BE2C (cell line): ENCODE results near the gene CYGB.

Experiments used
- DNase-seq: peaks from one replicate; pipeline ENCODE4 v3.0.0-alpha.2; 2020
- H3K27me3 ChIP-seq: fragments of 250-450 bp; sonication (Bioruptor Pico); 2 replicates; pipeline ENCODE4 v1.5.1; 2020; ENCODE audit warnings: mild to moderate bottlenecking
- H3K36me3 ChIP-seq: fragments of 250-450 bp; sonication (Bioruptor Pico); 2 replicates; pipeline ENCODE4 v1.5.1; 2020; ENCODE audit warnings: mild to moderate bottlenecking
- H3K4me1 ChIP-seq: fragments of 250-450 bp; sonication (Bioruptor Pico); 2 replicates; pipeline ENCODE4 v1.5.1; 2020
- H3K4me3 ChIP-seq: 2 replicates; pipeline ENCODE4 v1.5.1; 2011; ENCODE audit warnings: low read depth, low read length
- H3K9me3 ChIP-seq: fragments of 250-450 bp; sonication (Bioruptor Pico); 2 replicates; pipeline ENCODE4 v1.5.1; 2020
- TF ChIP-seq, protein P1 (sequence below): IDR thresholded peaks from 2 replicates; pipeline ENCODE4 v1.5.1; 2012; ENCODE audit warnings: mild to moderate bottlenecking, low read depth, low read length

Gene CYGB

GRCh38 chr17:76479515-76480060, 57.9 kb downstream of the CYGB start:
- no peak for DNase-seq
- TF ChIP-seq, protein P1, sequence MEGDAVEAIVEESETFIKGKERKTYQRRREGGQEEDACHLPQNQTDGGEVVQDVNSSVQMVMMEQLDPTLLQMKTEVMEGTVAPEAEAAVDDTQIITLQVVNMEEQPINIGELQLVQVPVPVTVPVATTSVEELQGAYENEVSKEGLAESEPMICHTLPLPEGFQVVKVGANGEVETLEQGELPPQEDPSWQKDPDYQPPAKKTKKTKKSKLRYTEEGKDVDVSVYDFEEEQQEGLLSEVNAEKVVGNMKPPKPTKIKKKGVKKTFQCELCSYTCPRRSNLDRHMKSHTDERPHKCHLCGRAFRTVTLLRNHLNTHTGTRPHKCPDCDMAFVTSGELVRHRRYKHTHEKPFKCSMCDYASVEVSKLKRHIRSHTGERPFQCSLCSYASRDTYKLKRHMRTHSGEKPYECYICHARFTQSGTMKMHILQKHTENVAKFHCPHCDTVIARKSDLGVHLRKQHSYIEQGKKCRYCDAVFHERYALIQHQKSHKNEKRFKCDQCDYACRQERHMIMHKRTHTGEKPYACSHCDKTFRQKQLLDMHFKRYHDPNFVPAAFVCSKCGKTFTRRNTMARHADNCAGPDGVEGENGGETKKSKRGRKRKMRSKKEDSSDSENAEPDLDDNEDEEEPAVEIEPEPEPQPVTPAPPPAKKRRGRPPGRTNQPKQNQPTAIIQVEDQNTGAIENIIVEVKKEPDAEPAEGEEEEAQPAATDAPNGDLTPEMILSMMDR = no peak
- Histone ChIP-seq H3K4me3 (no peak overlapping the region), H3K36me3 (no peaks in the 10 kb centered on the region), H3K27me3 (no peaks in the 10 kb centered on the region), H3K9me3 (no peaks in the 10 kb centered on the region), H3K4me1 (no peaks in the 10 kb centered on the region)

DNA sequence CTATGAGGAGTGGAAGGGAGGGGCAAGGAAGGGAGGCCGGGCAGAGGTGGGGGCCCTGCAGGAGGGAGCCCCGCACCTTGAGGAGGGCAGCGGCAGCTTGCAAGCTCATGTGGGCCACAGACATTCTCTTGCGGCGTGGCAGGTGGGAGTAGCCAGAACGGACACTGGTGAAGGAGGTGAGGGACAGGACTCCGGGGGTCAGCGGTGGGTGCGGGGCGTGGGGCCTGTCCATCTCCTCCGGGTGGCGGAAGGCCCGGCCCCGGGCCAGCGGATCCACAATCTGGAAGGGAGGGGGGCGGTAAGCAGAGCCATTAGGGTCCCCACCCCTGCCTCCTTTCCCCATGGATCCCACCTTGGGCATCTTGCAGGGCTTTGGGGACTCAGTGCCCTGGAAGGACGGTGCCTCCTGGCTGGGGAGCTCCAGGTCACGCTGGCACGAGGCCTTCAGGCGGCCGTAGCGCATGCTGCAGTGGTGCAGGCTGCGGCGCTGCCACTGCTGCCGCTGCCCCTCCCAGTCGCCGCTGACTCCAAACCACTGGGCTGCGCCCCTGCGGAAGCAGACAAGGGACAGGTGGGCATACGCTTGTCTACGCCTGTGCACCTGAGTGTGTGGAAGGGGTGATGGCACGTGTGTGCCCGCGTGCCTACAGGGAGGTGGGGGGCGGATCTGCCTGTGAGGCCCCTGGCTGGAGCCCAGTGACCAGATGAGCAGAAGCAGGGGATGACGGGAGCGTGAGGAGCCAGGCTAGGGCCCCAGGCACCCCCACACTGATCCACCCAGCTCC, 58.6 kb downstream of the CYGB start:
- H3K4me1 ChIP-seq = no peaks in the 10 kb centered on the region
- H3K9me3 ChIP-seq = no peaks in the 10 kb centered on the region
- H3K27me3 ChIP-seq = no peaks in the 10 kb centered on the region
- no peak overlapping the region for H3K4me3 ChIP-seq
- H3K36me3 ChIP-seq = no peaks in the 10 kb centered on the region
- TF ChIP-seq, protein P1 = no peak
- DNase-seq = no peak

DNA sequence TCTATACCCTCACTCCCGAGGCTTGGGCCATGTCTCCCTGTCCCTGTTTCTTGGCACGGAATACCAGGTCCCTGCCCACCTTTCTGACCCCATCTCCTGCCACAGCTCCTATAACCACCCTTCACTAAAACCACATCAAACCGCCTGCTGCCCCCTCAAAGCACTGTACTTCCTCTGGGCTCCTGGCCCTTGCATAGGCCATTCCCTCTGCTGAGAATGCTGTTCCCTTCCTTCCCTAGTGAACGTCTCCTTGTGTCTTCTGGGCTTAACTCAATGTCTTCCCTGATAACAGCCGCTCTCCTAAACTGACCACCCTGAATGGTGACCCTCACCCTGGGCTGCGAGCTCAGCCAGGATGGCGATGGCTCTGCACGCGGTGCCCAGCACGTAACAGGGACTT, 59.4 kb downstream of the CYGB start:
- Histone ChIP-seq H3K36me3 (no peaks in the 10 kb centered on the region), H3K4me3 (no peak overlapping the region), H3K4me1 (no peaks in the 10 kb centered on the region), H3K27me3 (no peaks in the 10 kb centered on the region), H3K9me3 (no peaks in the 10 kb centered on the region)
- DNase-seq = no peak
- TF ChIP-seq, protein P1 = no peak

- H3K4me1 ChIP-seq = no peaks in the 10 kb centered on the region
- no peak for DNase-seq
- no peak overlapping the region for H3K4me3 ChIP-seq
- no peaks in the 10 kb centered on the region for H3K27me3 ChIP-seq
- no peaks in the 10 kb centered on the region for H3K9me3 ChIP-seq
- H3K36me3 ChIP-seq = no peaks in the 10 kb centered on the region
- TF ChIP-seq, protein P1 = no peak
These were observed 59.9 kb downstream of the CYGB start for GRCh38 chr17:76477576-76477975.
